Tibial nerve (tissue), 4 donors: ENCODE results near the gene MRPL45. TPM values are rescaled to one million over a fixed set of nuclear protein-coding genes. Genes with fewer than 3 reads are reported as not detected.

ENCODE experiments used
- DNase-seq, 2 donors: peaks; one replicate each; pipeline ENCODE4 v3.0.0-alpha.2; 2019; ENCODE audit warnings: low spot score in 2 of 2
- H3K27ac ChIP-seq, 4 donors: fragments of 200-600 bp; sonication (generic) in 3 of 4; one replicate each; pipeline ENCODE4 v1.5.1; 2017 to 2019; ENCODE audit warnings: mild to moderate bottlenecking in 1 of 4
- H3K27me3 ChIP-seq, 2 donors: fragments of 200-600 bp; sonication (generic) in 1 of 2; one replicate each; pipeline versions ENCODE4 v1.5.1 to v1.6.0; 2017 to 2019
- H3K36me3 ChIP-seq, 3 donors: fragments of 200-600 bp; sonication (generic); one replicate each; pipeline ENCODE4 v1.5.1; 2018 to 2019
- H3K4me1 ChIP-seq, 4 donors: fragments of 200-600 bp; sonication (generic) in 3 of 4; one replicate each; pipeline ENCODE4 v1.5.1; 2017 to 2019
- H3K4me3 ChIP-seq, 4 donors: fragments of 200-600 bp; sonication (generic) in 3 of 4; one replicate each; pipeline ENCODE4 v1.5.1; 2017 to 2019; ENCODE audit warnings: mild to moderate bottlenecking in 1 of 4, moderate library complexity in 1 of 4
- H3K9me3 ChIP-seq, 4 donors: fragments of 200-600 bp; sonication (generic) in 3 of 4; one replicate each; pipeline ENCODE4 v1.5.1; 2017 to 2019
- CTCF ChIP-seq, 5 experiments: fragments of 200-600 bp in 3 of 5; fragments of 450-650 bp in 2 of 5; sonication (generic) in 3 of 5; IDR thresholded peaks; one replicate each; pipeline ENCODE4 v1.5.1; 2016 to 2019; ENCODE audit warnings: antibody characterized with exemption in 5 of 5, mild to moderate bottlenecking in 3 of 5, moderate library complexity in 2 of 5
- EP300 ChIP-seq, 2 donors: sonication (generic); formaldehyde crosslinking; IDR thresholded peaks; one replicate each; pipeline ENCODE4 v1.6.1; 2017; ENCODE audit warnings: antibody characterized with exemption in 2 of 2, mild to moderate bottlenecking in 1 of 2
- POLR2A ChIP-seq, 2 donors: fragments of 450-650 bp; IDR thresholded peaks; one replicate each; pipeline ENCODE4 v1.6.1; 2017; ENCODE audit warnings: antibody characterized with exemption in 2 of 2, mild to moderate bottlenecking in 2 of 2, moderate library complexity in 2 of 2
- WGBS, 2 donors: methylation state at CpG; one replicate each; pipeline ENCODE4 v1.1.5; 2018; 5-methylcytosine and 5-hydroxymethylcytosine counted together
- total RNA-seq, 4 donors: library from RNA; depleted of rRNA; stranded (reverse); fragments of >200 nt; gene quantifications; one replicate each; pipeline ENCODE4 v1.1.0, GENCODE V29; 2016

MRPL45 gene
- total RNA-seq, 4 donors from 2014 or later, result 17.4 to 29.3 (median 24.2) TPM

- TF ChIP-seq EP300 (IDR thresholded peaks at IDR 0.05) (no peak), POLR2A (IDR thresholded peaks at IDR 0.05) (no peak), CTCF (IDR thresholded peaks at IDR 0.05) (no peak)
- Histone ChIP-seq H3K4me1 (no peaks in the 10 kb centered on the region), H3K27ac (no peak overlapping the region), H3K36me3 (peaks cover 0 to 5% (median 0%) of the 10 kb centered on the region in 3 donors), H3K27me3 (peaks cover 0 to 1% of the 10 kb centered on the region in 2 donors), H3K9me3 (no peaks in the 10 kb centered on the region), H3K4me3 (no peak overlapping the region)
- DNase-seq, result no peak
- WGBS, 2 donors, result 84 to 85% methylated on average over 20 to 27 of the region's 30 CpGs
Observed at GRCh38 chr17:38334480-38335364, 37.8 kb downstream of the MRPL45 start.

GRCh38 chr17:38336838-38337237 lies 39.9 kb downstream of the MRPL45 start:
- DNase-seq, result no peak
- H3K9me3 ChIP-seq, result no peaks in the 10 kb centered on the region
- H3K36me3 ChIP-seq, result no peaks in the 10 kb centered on the region
- 91% methylated on average over 7 to 11 of the region's 11 CpGs for WGBS, 2 donors
- TF ChIP-seq EP300 (IDR thresholded peaks at IDR 0.05) (no peak), CTCF (IDR thresholded peaks at IDR 0.05) (no peak), POLR2A (IDR thresholded peaks at IDR 0.05) (no peak)
- no peak overlapping the region for H3K4me3 ChIP-seq
- peaks cover 0 to 9% (median 2%) of the 10 kb centered on the region in 4 donors for H3K4me1 ChIP-seq
- no peak overlapping the region for H3K27ac ChIP-seq
- H3K27me3 ChIP-seq, result no peaks in the 10 kb centered on the region

GRCh38 chr17:38338053-38338452 lies 41.1 kb downstream of the MRPL45 start:
- no peak for DNase-seq
- Histone ChIP-seq H3K36me3 (no peaks in the 10 kb centered on the region), H3K27me3 (no peaks in the 10 kb centered on the region), H3K27ac (no peak overlapping the region), H3K9me3 (no peaks in the 10 kb centered on the region), H3K4me3 (no peak overlapping the region), H3K4me1 (peaks cover 0 to 9% (median 4%) of the 10 kb centered on the region in 4 donors)
- TF ChIP-seq EP300 (IDR thresholded peaks at IDR 0.05), result no peak
- WGBS, 2 donors, result 58 to 61% methylated on average over 5 of the region's 5 CpGs

- H3K4me3 ChIP-seq, result no peak overlapping the region
- no peaks in the 10 kb centered on the region for H3K27me3 ChIP-seq
- H3K9me3 ChIP-seq, result no peaks in the 10 kb centered on the region
- WGBS, 2 donors, result 89 to 94% methylated on average over 4 of the region's 4 CpGs
- no peak overlapping the region for H3K27ac ChIP-seq
- no peak for DNase-seq
- no peak for TF ChIP-seq EP300 (IDR thresholded peaks at IDR 0.05)
- TF ChIP-seq CTCF (IDR thresholded peaks at IDR 0.05), result no peak
- TF ChIP-seq POLR2A (IDR thresholded peaks at IDR 0.05), result no peak
- H3K4me1 ChIP-seq, result peaks cover 0 to 9% (median 4%) of the 10 kb centered on the region in 4 donors
- H3K36me3 ChIP-seq, result no peaks in the 10 kb centered on the region
Observed at GRCh38 chr17:38338535-38338934, 41.6 kb downstream of the MRPL45 start.

- Histone ChIP-seq H3K4me3 (no peak overlapping the region), H3K9me3 (no peaks in the 10 kb centered on the region), H3K27ac (no peak overlapping the region), H3K4me1 (peaks cover 0 to 9% (median 4%) of the 10 kb centered on the region in 4 donors), H3K36me3 (no peaks in the 10 kb centered on the region), H3K27me3 (no peaks in the 10 kb centered on the region)
- DNase-seq, result no peak
- TF ChIP-seq POLR2A (IDR thresholded peaks at IDR 0.05) (no peak), EP300 (IDR thresholded peaks at IDR 0.05) (no peak), CTCF (IDR thresholded peaks at IDR 0.05) (no peak)
Observed at GRCh38 chr17:38339891-38340290, 42.9 kb downstream of the MRPL45 start.
